ENCODE results near the gene TRAF3IP1.

DNA sequence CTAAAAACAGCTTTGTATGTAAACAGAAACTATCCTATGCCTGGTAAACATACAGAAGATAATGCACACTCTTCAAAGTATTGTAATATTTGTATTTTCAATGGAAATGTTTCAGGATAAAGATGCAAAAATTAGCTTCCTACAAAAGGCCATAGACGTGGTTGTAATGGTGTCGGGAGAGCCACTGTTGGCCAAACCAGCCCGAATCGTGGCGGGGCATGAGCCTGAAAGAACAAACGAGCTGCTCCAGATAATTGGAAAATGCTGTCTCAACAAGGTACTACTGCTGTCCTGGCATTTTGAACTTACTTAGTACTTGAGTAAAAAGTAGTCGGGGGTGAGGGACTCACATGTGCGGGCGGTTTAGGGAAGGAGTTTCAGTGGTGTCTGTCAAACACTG is 5.4 kb downstream of the TRAF3IP1 start:
- TF ChIP-seq, protein P1, sequence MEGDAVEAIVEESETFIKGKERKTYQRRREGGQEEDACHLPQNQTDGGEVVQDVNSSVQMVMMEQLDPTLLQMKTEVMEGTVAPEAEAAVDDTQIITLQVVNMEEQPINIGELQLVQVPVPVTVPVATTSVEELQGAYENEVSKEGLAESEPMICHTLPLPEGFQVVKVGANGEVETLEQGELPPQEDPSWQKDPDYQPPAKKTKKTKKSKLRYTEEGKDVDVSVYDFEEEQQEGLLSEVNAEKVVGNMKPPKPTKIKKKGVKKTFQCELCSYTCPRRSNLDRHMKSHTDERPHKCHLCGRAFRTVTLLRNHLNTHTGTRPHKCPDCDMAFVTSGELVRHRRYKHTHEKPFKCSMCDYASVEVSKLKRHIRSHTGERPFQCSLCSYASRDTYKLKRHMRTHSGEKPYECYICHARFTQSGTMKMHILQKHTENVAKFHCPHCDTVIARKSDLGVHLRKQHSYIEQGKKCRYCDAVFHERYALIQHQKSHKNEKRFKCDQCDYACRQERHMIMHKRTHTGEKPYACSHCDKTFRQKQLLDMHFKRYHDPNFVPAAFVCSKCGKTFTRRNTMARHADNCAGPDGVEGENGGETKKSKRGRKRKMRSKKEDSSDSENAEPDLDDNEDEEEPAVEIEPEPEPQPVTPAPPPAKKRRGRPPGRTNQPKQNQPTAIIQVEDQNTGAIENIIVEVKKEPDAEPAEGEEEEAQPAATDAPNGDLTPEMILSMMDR (IDR thresholded peaks at IDR 0.05) = no peak
- no peak for TF ChIP-seq POLR2A (IDR thresholded peaks at IDR 0.05)

Data from body of pancreas (tissue), 4 donors.